Pons (tissue), 1 donor: ENCODE results near the gene DSTN.

ENCODE experiments used
- DNase-seq: peaks from one replicate; pipeline ENCODE4 v3.0.0-alpha.2; 2016; ENCODE audit warnings: low spot score

DSTN gene

GRCh38 chr20:17549131-17549530 is 20.7 kb upstream of the DSTN start:
- DNase-seq = no peak

- no peak for DNase-seq
Observed at GRCh38 chr20:17555106-17555505, 14.8 kb upstream of the DSTN start.

GRCh38 chr20:17556837-17557674 is 12.8 kb upstream of the DSTN start:
- no peak for DNase-seq

- no peak for DNase-seq
Observed at GRCh38 chr20:17557675-17558006, 12.2 kb upstream of the DSTN start.

- no peak for DNase-seq
Observed at GRCh38 chr20:17558154-17558940, 11.5 kb upstream of the DSTN start.

GRCh38 chr20:17558941-17559304 is 11.0 kb upstream of the DSTN start:
- no peak for DNase-seq

- no peak for DNase-seq
Observed at GRCh38 chr20:17559338-17559737, 10.5 kb upstream of the DSTN start.

GRCh38 chr20:17560344-17561074 is 9.4 kb upstream of the DSTN start:
- no peak for DNase-seq

GRCh38 chr20:17562804-17563305 is 7.0 kb upstream of the DSTN start:
- DNase-seq = no peak

GRCh38 chr20:17565169-17565845 is 4.6 kb upstream of the DSTN start:
- DNase-seq = no peak

GRCh38 chr20:17566345-17566744 is 3.5 kb upstream of the DSTN start:
- DNase-seq = no peak

- no peak for DNase-seq
Observed at GRCh38 chr20:17568045-17568788, 1.7 kb upstream of the DSTN start.

GRCh38 chr20:17568972-17569521 is 828 bp upstream of the DSTN start:
- DNase-seq = peak; percentile 54

GRCh38 chr20:17570347-17571152 is 675 bp downstream of the DSTN start:
- DNase-seq = peak; percentile 42

- DNase-seq = no peak
Observed at GRCh38 chr20:17571153-17571527, 1.3 kb downstream of the DSTN start.

- DNase-seq = no peak
Observed at GRCh38 chr20:17572034-17572638, 2.3 kb downstream of the DSTN start.

GRCh38 chr20:17573463-17573862 is 3.6 kb downstream of the DSTN start:
- no peak for DNase-seq

GRCh38 chr20:17576215-17576614 is 6.3 kb downstream of the DSTN start:
- no peak for DNase-seq

GRCh38 chr20:17579369-17580039 is 9.6 kb downstream of the DSTN start:
- DNase-seq = no peak
